ENCODE measurements around the gene C7. TPM values are rescaled to one million over a fixed set of nuclear protein-coding genes. Genes with fewer than 3 reads are reported as not detected.

Gene C7
- total and polyA plus RNA-seq, 2 of the 8 experiments (the other 6 are each of a cell fraction or from before 2014, with no cell fraction given): 0.08 TPM; not detected in 1

DNA sequence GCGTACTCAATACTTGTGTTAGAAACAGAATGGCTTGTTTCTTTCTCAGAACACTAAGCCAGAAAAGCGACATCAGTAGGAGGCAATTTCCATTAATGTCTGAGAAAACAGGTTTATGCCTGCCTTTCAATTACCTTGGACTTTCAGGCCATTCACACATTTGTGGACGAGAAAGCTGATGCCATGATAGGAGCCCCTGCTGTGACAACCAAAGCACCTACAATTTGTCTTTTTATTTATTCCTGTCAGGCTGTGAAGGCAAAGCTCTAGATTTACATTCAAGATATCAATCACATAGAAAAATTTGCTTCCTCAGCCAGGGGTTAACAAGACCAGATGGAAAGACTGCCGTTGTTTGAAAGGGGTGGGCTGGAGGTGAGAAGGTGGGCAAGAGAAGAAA lies 76.2 kb downstream of the C7 start:
- no peak overlapping the region for H2BK12ac ChIP-seq (ENCODE audit: low read depth, low read length)
- TF ChIP-seq SRF (IDR thresholded peaks at IDR 0.05; ENCODE audit: low read depth, low read length) (no peak), BCL11A (IDR thresholded peaks at IDR 0.05; ENCODE audit: low read depth in 2 of 2, low read length in 2 of 2) (no peak), FOSL1 (IDR thresholded peaks at IDR 0.05; ENCODE audit: insufficient read depth, low read depth, low read length) (no peak), ZNF274 (IDR thresholded peaks at IDR 0.05; ENCODE audit: borderline replicate concordance, extremely low read depth, low read length) (no peak)
- H3K79me2 ChIP-seq (ENCODE audit: control insufficient read depth in 1 of 2, insufficient read depth in 2 of 2, low read length in 2 of 2): no peaks in the 10 kb centered on the region
- FAIRE-seq: no peak
- 91% methylated on average over 4 of the region's 4 CpGs; no CpG with 5 or more reads in 1 of the 2 experiments for WGBS, 2 experiments (ENCODE audit: extremely low coverage in 1 of 2, insufficient coverage in 1 of 2, insufficient read length in 1 of 2, insufficient replicate concordance in 2 of 2, low coverage in 1 of 2, low lambda C conversion rate in 2 of 2, missing lambda C conversion rate in 1 of 2)
- no peak overlapping the region for H3K23ac ChIP-seq (ENCODE audit: insufficient read length)
- no peak overlapping the region for H3K4ac ChIP-seq (replicated peaks; ENCODE audit: insufficient read length, low read depth, low read length)
- no peak for DNase-seq (ENCODE audit: low read depth in 1 of 2, low spot score in 2 of 2)
- no peak overlapping the region for H4K8ac ChIP-seq (ENCODE audit: extremely low read depth, insufficient read depth, low read length)
- no peak overlapping the region for H2AK5ac ChIP-seq (ENCODE audit: low read depth, low read length)
- H2BK5ac ChIP-seq (ENCODE audit: low read depth, low read length): no peak overlapping the region
- no peak overlapping the region for H3K4me2 ChIP-seq (ENCODE audit: insufficient read depth in 1 of 2, low read depth in 2 of 2, low read length in 2 of 2)
- H3K9ac ChIP-seq (replicated peaks in 1 of 4; ENCODE audit: extremely low read depth in 1 of 4, low read depth in 3 of 4, low read length in 3 of 4): no peak overlapping the region
- no peak overlapping the region for H3K56ac ChIP-seq (replicated peaks; ENCODE audit: insufficient read length, low read depth, low read length)
- ChIA-PET CTCF (ENCODE audit: partially characterized antibody) (no interaction called here), POLR2A (ENCODE audit: partially characterized antibody) (no interaction called here)
- H3K14ac ChIP-seq (ENCODE audit: insufficient read length): no peak overlapping the region
- no peak overlapping the region for H4K91ac ChIP-seq (replicated peaks; ENCODE audit: insufficient read length, low read length)
- H4K5ac ChIP-seq (ENCODE audit: insufficient read length, low read depth, low read length): no peak overlapping the region
- H3K9me3 ChIP-seq (ENCODE audit: insufficient read depth in 2 of 2, low read depth in 1 of 2, low read length in 1 of 2): peaks cover 0 to 4% of the 10 kb centered on the region in 2 experiments; a peak in 1 of 4 replicates
- no peaks in the 10 kb centered on the region for H3K27me3 ChIP-seq (replicated peaks in 1 of 4; ENCODE audit: control insufficient read depth in 3 of 4, extremely low read depth in 1 of 4, insufficient read depth in 3 of 4, low read length in 3 of 4)
- H3K18ac ChIP-seq (ENCODE audit: extremely low read depth, low read length): no peak overlapping the region
- H2BK120ac ChIP-seq (replicated peaks; ENCODE audit: low read depth, low read length): no peak overlapping the region
- no peak overlapping the region for H3K27ac ChIP-seq (ENCODE audit: low read depth, low read length)
- no peaks in the 10 kb centered on the region for H4K20me1 ChIP-seq (replicated peaks in 1 of 2; ENCODE audit: control insufficient read depth in 1 of 2, insufficient read depth in 2 of 2, low read length in 2 of 2)
- no peaks in the 10 kb centered on the region for H3K36me3 ChIP-seq (ENCODE audit: control insufficient read depth in 2 of 4, insufficient read depth in 4 of 4, low read length in 3 of 4)
- H3K79me1 ChIP-seq (ENCODE audit: low read depth, low read length): no peaks in the 10 kb centered on the region
- H3K4me1 ChIP-seq (replicated peaks in 1 of 4; ENCODE audit: control insufficient read depth in 3 of 4, insufficient read depth in 4 of 4, low read length in 3 of 4): no peaks in the 10 kb centered on the region
- H2AFZ ChIP-seq (ENCODE audit: low read length): no peak overlapping the region
- H3K4me3 ChIP-seq (ENCODE audit: extremely low read depth in 1 of 4, insufficient read depth in 2 of 4, low read depth in 3 of 4, low read length in 4 of 4): no peak overlapping the region
- H3K23me2 ChIP-seq (ENCODE audit: low read depth, low read length): no peaks in the 10 kb centered on the region
- H2BK15ac ChIP-seq (ENCODE audit: low read length): no peak overlapping the region
- no peak overlapping the region for H2BK20ac ChIP-seq (ENCODE audit: low read length)
